GM23248 (cell line): ENCODE data around the gene TTYH3. TPM values are rescaled to one million over a fixed set of nuclear protein-coding genes. Genes with fewer than 3 reads are reported as not detected.

Experiments
- DNase-seq: peaks from one replicate; pipeline ENCODE4 v3.0.0-alpha.2; 2015
- H2AFZ ChIP-seq: fragments of 200-600 bp; sonication (generic); 2 replicates; pipeline ENCODE4 v1.6.1; 2016; ENCODE audit warnings: antibody characterized with exemption
- H3F3A ChIP-seq: fragments of 200-600 bp; sonication (generic); 2 replicates; pipeline ENCODE4 v1.6.1; 2016; ENCODE audit warnings: mild to moderate bottlenecking, antibody characterized with exemption, mixed run types; ENCODE audit not compliant: insufficient read depth
- H3K27ac ChIP-seq: fragments of 200-600 bp; sonication (generic); 2 replicates; pipeline ENCODE4 v1.5.1; 2016; ENCODE audit warnings: mild to moderate bottlenecking
- H3K27me3 ChIP-seq: fragments of 200-600 bp; sonication (generic); replicated peaks from 2 replicates; pipeline ENCODE4 v1.6.1; 2016; ENCODE audit warnings: mild to moderate bottlenecking; ENCODE audit not compliant: insufficient read depth
- H3K36me3 ChIP-seq: fragments of 200-600 bp; sonication (generic); 2 replicates; pipeline ENCODE4 v1.6.1; 2016; ENCODE audit warnings: low read depth, mild to moderate bottlenecking
- H3K4me1 ChIP-seq: fragments of 200-600 bp; sonication (generic); 2 replicates; pipeline ENCODE4 v1.6.1; 2016; ENCODE audit warnings: mild to moderate bottlenecking; ENCODE audit not compliant: insufficient read depth
- H3K4me2 ChIP-seq: fragments of 200-600 bp; sonication (generic); one replicate; pipeline ENCODE4 v1.6.1; 2016; ENCODE audit warnings: mild to moderate bottlenecking; ENCODE audit not compliant: unreplicated experiment
- H3K4me3 ChIP-seq: fragments of 200-600 bp; sonication (generic); 2 replicates; pipeline ENCODE4 v1.5.1; 2016; ENCODE audit warnings: mild to moderate bottlenecking
- H3K79me2 ChIP-seq: fragments of 200-600 bp; sonication (generic); 2 replicates; pipeline ENCODE4 v1.6.1; 2016; ENCODE audit warnings: mild to moderate bottlenecking; ENCODE audit not compliant: insufficient read depth
- H3K9ac ChIP-seq: fragments of 200-600 bp; sonication (generic); 2 replicates; pipeline ENCODE4 v1.6.1; 2016; ENCODE audit warnings: mild to moderate bottlenecking
- H3K9me2 ChIP-seq: fragments of 200-600 bp; sonication (generic); 2 replicates; pipeline ENCODE4 v1.6.1; 2016; ENCODE audit warnings: mixed run types, mild to moderate bottlenecking, moderate library complexity; ENCODE audit not compliant: insufficient read depth
- H3K9me3 ChIP-seq: fragments of 200-600 bp; sonication (generic); one replicate; pipeline ENCODE4 v1.6.1; 2017; ENCODE audit warnings: low read depth
- H4K20me1 ChIP-seq: fragments of 200-600 bp; sonication (generic); 2 replicates; pipeline ENCODE4 v1.6.0; 2016; ENCODE audit not compliant: insufficient read depth
- EZH2 ChIP-seq: fragments of 200-600 bp; sonication (generic); IDR thresholded peaks from 2 replicates; pipeline ENCODE4 v1.6.1; 2018; ENCODE audit warnings: antibody characterized with exemption, mild to moderate bottlenecking; ENCODE audit not compliant: insufficient read depth, poor library complexity, severe bottlenecking
- EZH2phosphoT487 ChIP-seq: fragments of 200-600 bp; sonication (generic); IDR thresholded peaks from 2 replicates; pipeline ENCODE4 v1.6.1; 2018; ENCODE audit warnings: antibody characterized with exemption, moderate library complexity, mild to moderate bottlenecking, low read depth; ENCODE audit not compliant: insufficient read depth
- WGBS, 2 experiments: methylation state at CpG; one replicate each; pipeline ENCODE4 v1.1.6; 2015 to 2017; ENCODE audit warnings: low lambda C conversion rate in 2 of 2, low coverage in 1 of 2; ENCODE audit errors: missing lambda C conversion rate in 2 of 2; 5-methylcytosine and 5-hydroxymethylcytosine counted together
- in situ Hi-C: fragments of 300-500 bp; cut with MboI; formaldehyde crosslinking; loops from 2 replicates; pipeline ENCODE4 v1.15.0; 2020
- polyA plus RNA-seq: library from polyadenylated mRNA; unstranded; fragments of >200 nt; fragmentation: Nextera tagmentation; extraction: Ambion mirVana; gene quantifications from 2 replicates; pipeline ENCODE4 v1.2.1, GENCODE V29; 2016
- total RNA-seq: library from RNA; depleted of rRNA; stranded (reverse); fragments of >200 nt; shearing (Covaris generic); gene quantifications from 2 replicates; pipeline ENCODE4 v1.2.3, GENCODE V29; 2014

TTYH3 gene
- total and polyA plus RNA-seq, 2 experiments from 2014 or later = 25.3 to 46.0 TPM

DNA sequence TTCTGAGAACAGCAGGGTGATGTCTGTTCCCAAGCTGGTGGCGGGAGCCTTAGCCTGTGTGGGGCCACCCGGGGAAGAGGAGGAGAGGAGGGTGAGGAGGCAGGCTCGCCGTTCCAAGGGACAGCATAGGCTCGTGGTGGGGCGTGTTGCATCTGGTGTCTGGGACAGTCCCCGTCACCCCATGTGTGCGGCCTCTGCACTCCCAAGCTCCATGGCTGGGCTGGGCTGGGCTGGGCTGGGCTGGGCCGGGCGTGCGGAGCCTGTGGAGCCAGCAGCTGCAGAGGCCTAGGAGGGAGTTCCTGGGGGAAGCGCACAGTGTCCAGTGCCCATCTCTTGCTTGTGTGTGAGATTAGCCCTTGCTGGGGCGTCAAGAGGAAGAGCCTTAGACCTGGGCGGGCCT lies 20.9 kb upstream of the TTYH3 start:
- Histone ChIP-seq H3K9me2 (no peaks in the 10 kb centered on the region), H3K4me1 (peaks cover 21% of the 10 kb centered on the region), H3K36me3 (no peaks in the 10 kb centered on the region), H4K20me1 (no peaks in the 10 kb centered on the region), H3K27ac (no peak overlapping the region), H3K4me3 (no peak overlapping the region), H3K9ac (no peak overlapping the region), H3F3A (peaks cover 6% of the 10 kb centered on the region; the same call in 1 of the 2 replicates), H3K9me3 (no peaks in the 10 kb centered on the region), H3K79me2 (no peaks in the 10 kb centered on the region), H3K27me3 (no peaks in the 10 kb centered on the region), H3K4me2 (no peak overlapping the region), H2AFZ (no peak overlapping the region)
- no peak for DNase-seq
- in situ Hi-C loops = no loop called here
- 86% methylated on average over 10 to 14 of the region's 14 CpGs for WGBS, 2 experiments
- TF ChIP-seq EZH2phosphoT487 (no peak), EZH2 (no peak)

DNA sequence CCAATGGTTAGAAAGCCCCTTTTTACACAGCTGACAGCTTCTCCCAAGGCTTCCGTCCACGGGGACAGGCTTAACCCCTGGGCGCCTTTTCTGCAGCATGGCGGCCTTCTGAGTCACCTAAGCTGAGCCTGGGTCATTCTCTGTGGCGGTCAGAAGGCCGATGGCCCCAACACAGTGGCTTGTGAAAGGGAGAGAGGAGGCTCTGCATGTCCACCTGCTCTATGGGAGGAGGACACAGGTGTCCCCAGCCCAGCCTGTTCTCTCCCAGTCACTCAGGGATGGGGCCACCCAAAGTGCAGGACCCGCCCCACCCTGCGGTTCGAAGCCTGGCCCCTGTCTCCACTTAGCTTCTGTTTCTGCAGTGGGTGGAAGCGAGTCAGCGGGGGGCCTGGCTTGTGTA lies 20.4 kb upstream of the TTYH3 start:
- Histone ChIP-seq H4K20me1 (no peaks in the 10 kb centered on the region), H2AFZ (no peak overlapping the region), H3K27me3 (no peaks in the 10 kb centered on the region), H3K9me3 (no peaks in the 10 kb centered on the region), H3K27ac (no peak overlapping the region), H3K4me3 (no peak overlapping the region), H3K9me2 (no peaks in the 10 kb centered on the region), H3K4me1 (peaks cover 21% of the 10 kb centered on the region), H3F3A (peaks cover 6% of the 10 kb centered on the region; the same call in 1 of the 2 replicates), H3K79me2 (no peaks in the 10 kb centered on the region), H3K9ac (no peak overlapping the region), H3K36me3 (no peaks in the 10 kb centered on the region), H3K4me2 (no peak overlapping the region)
- in situ Hi-C loops = no loop called here
- WGBS, 2 experiments = 90 to 92% methylated on average over 11 of the region's 11 CpGs
- no peak for DNase-seq
- no peak for TF ChIP-seq EZH2
- no peak for TF ChIP-seq EZH2phosphoT487

DNA sequence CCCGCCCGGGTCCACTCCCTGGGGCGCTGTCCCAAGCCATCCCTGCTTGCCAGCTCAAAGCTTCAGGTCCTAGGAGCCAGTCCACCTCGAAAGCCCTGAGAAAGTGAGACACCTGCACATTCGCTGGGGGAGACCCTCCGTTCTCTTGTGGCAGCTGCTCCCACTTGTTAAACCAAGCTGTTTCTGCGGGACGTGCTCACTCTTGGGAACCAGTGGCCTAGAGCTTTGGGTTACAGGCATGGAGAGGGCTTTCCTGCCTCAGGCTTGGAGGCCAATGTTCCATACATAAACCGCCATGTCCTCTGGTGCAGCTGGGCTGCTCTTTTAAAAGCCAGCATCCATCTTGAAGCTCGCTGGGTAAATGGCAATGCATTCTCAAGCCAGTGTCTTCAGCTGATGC lies 19.9 kb upstream of the TTYH3 start:
- in situ Hi-C loops = no loop called here
- H3K27me3 ChIP-seq = no peaks in the 10 kb centered on the region
- no peak overlapping the region for H2AFZ ChIP-seq
- H3K9ac ChIP-seq = no peak overlapping the region
- H3F3A ChIP-seq = peaks cover 6% of the 10 kb centered on the region; the same call in 1 of the 2 replicates
- no peaks in the 10 kb centered on the region for H3K9me2 ChIP-seq
- DNase-seq = no peak
- H3K4me1 ChIP-seq = peaks cover 21% of the 10 kb centered on the region
- no peak overlapping the region for H3K4me3 ChIP-seq
- no peak for TF ChIP-seq EZH2phosphoT487
- TF ChIP-seq EZH2 = no peak
- WGBS, 2 experiments = 94 to 98% methylated on average over 8 to 10 of the region's 10 CpGs
- H4K20me1 ChIP-seq = no peaks in the 10 kb centered on the region
- no peak overlapping the region for H3K4me2 ChIP-seq
- H3K27ac ChIP-seq = no peak overlapping the region
- H3K36me3 ChIP-seq = no peaks in the 10 kb centered on the region
- H3K79me2 ChIP-seq = no peaks in the 10 kb centered on the region
- no peaks in the 10 kb centered on the region for H3K9me3 ChIP-seq

DNA sequence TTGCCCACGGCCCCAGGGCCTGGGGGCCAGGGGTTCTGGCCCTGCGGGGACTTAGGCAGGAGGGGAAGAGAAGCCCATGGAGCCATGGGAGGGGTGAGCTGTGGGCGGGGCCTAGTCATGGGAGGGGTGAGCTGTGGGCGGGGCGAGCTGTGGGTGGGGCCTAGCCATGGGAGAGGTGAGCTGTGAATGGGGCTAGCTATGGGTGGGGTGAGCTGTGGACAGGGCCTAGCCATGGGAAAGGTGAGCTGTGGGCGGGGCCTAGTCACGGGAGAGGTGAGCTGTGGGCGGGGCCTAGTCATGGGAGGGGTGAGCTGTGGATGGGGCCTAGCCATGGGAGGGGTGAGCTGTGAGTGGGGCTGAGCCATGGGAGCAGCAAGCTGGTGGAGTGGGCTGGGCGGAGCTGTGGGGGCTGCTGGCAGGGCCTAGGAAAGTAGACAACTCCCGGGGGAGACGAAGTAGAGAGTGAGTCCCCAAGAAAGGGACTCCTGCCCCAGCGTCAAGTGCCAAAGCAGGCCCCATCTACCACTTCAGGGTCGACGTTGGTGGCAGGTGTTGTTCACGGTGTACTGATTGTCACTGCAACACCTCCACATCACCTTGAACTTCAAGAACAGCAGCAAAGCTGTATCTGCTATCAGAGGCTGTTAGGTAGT lies 19.2 kb upstream of the TTYH3 start:
- H3K9me2 ChIP-seq = no peaks in the 10 kb centered on the region
- H3K27me3 ChIP-seq = no peaks in the 10 kb centered on the region
- no peaks in the 10 kb centered on the region for H3K36me3 ChIP-seq
- H3K79me2 ChIP-seq = no peaks in the 10 kb centered on the region
- no peak overlapping the region for H3K27ac ChIP-seq
- no peak overlapping the region for H2AFZ ChIP-seq
- H3K9ac ChIP-seq = no peak overlapping the region
- TF ChIP-seq EZH2phosphoT487 (no peak), EZH2 (no peak)
- 0 out of 2 replicates have a peak, but pooled peaks cover 6% of the 10 kb centered on the region for H3F3A ChIP-seq
- 74 to 86% methylated on average over 7 to 14 of the region's 15 CpGs for WGBS, 2 experiments
- H3K4me2 ChIP-seq = no peak overlapping the region
- no peak overlapping the region for H3K4me3 ChIP-seq
- no peak for DNase-seq
- H4K20me1 ChIP-seq = no peaks in the 10 kb centered on the region
- H3K9me3 ChIP-seq = no peaks in the 10 kb centered on the region
- in situ Hi-C loops = no loop called here
- H3K4me1 ChIP-seq = peaks cover 15% of the 10 kb centered on the region
